Ascending aorta (tissue), 2 donors: ENCODE results near the gene PIR. TPM values are rescaled to one million over a fixed set of nuclear protein-coding genes. Genes with fewer than 3 reads are reported as not detected.

ENCODE experiments used
- DNase-seq, 2 donors: peaks; one replicate each; pipeline ENCODE4 v3.0.0-alpha.2; 2019; ENCODE audit warnings: low spot score in 2 of 2
- H3K27ac ChIP-seq, 2 donors: fragments of 200-600 bp; sonication (generic); one replicate each; pipeline ENCODE4 v1.5.1; 2016 to 2017; ENCODE audit warnings: mild to moderate bottlenecking in 1 of 2
- H3K27me3 ChIP-seq: fragments of 200-600 bp; sonication (generic); one replicate; pipeline ENCODE4 v1.5.1; 2017
- H3K36me3 ChIP-seq, 2 donors: fragments of 200-600 bp; sonication (generic); one replicate each; pipeline ENCODE4 v1.5.1; 2016
- H3K4me1 ChIP-seq, 2 donors: fragments of 200-600 bp; sonication (generic); one replicate each; pipeline ENCODE4 v1.5.1; 2016 to 2017; ENCODE audit warnings: mild to moderate bottlenecking in 1 of 2
- H3K4me3 ChIP-seq, 2 donors: fragments of 200-600 bp; sonication (generic); one replicate each; pipeline ENCODE4 v1.5.1; 2016 to 2017; ENCODE audit warnings: mild to moderate bottlenecking in 1 of 2
- H3K9me3 ChIP-seq, 2 donors: fragments of 200-600 bp; sonication (generic); one replicate each; pipeline ENCODE4 v1.5.1; 2016
- CTCF ChIP-seq, 3 experiments: fragments of 200-600 bp in 2 of 3; fragments of 450-650 bp in 1 of 3; sonication (generic) in 2 of 3; IDR thresholded peaks; one replicate each; pipeline ENCODE4 v1.5.1; 2016 to 2019; ENCODE audit warnings: antibody characterized with exemption in 3 of 3, mild to moderate bottlenecking in 1 of 3, moderate library complexity in 1 of 3
- intact Hi-C: fragments of 100-400 bp; cut with DNase I; formaldehyde crosslinking; loops from one replicate; pipeline ENCODE4 v1.15.1; 2023
- total RNA-seq: library from RNA; depleted of rRNA; stranded (reverse); fragments of >200 nt; gene quantifications from one replicate; pipeline ENCODE4 v1.1.0, GENCODE V29; 2016

PIR gene
- total RNA-seq, 1 donor from 2014 or later = 14.6 TPM

GRCh38 chrX:15435836-15436619 is 57.1 kb downstream of the PIR start:
- no peak for DNase-seq
- H3K27me3 ChIP-seq = no peaks in the 10 kb centered on the region
- H3K4me1 ChIP-seq = no peaks in the 10 kb centered on the region
- no peaks in the 10 kb centered on the region for H3K9me3 ChIP-seq
- no peak overlapping the region for H3K4me3 ChIP-seq
- no peak for TF ChIP-seq CTCF (IDR thresholded peaks at IDR 0.05)
- H3K27ac ChIP-seq = no peak overlapping the region
- intact Hi-C loops = no loop called here
- H3K36me3 ChIP-seq = no peaks in the 10 kb centered on the region

GRCh38 chrX:15434205-15434604 is 58.9 kb downstream of the PIR start:
- H3K27me3 ChIP-seq = no peaks in the 10 kb centered on the region
- H3K36me3 ChIP-seq = no peaks in the 10 kb centered on the region
- no peak overlapping the region for H3K27ac ChIP-seq
- intact Hi-C loops = no loop called here
- no peak for DNase-seq
- no peak for TF ChIP-seq CTCF (IDR thresholded peaks at IDR 0.05)
- H3K4me3 ChIP-seq = no peak overlapping the region
- no peaks in the 10 kb centered on the region for H3K4me1 ChIP-seq
- H3K9me3 ChIP-seq = no peaks in the 10 kb centered on the region

GRCh38 chrX:15430584-15430983 is 62.5 kb downstream of the PIR start:
- intact Hi-C loops = no loop called here
- no peak for TF ChIP-seq CTCF (IDR thresholded peaks at IDR 0.05)

GRCh38 chrX:15430076-15430475 is 63.1 kb downstream of the PIR start:
- intact Hi-C loops = no loop called here
- Histone ChIP-seq H3K27me3 (no peaks in the 10 kb centered on the region), H3K4me1 (no peaks in the 10 kb centered on the region), H3K4me3 (no peak overlapping the region), H3K27ac (no peak overlapping the region), H3K36me3 (no peaks in the 10 kb centered on the region), H3K9me3 (no peaks in the 10 kb centered on the region)
- TF ChIP-seq CTCF (IDR thresholded peaks at IDR 0.05) = no peak
- no peak for DNase-seq

More at GRCh38 chrX:15430584-15430983, 62.5 kb downstream of the PIR start:
- H3K27ac ChIP-seq = no peak overlapping the region
- H3K27me3 ChIP-seq = no peaks in the 10 kb centered on the region
- no peak for DNase-seq
- no peaks in the 10 kb centered on the region for H3K9me3 ChIP-seq
- no peak overlapping the region for H3K4me3 ChIP-seq
- no peaks in the 10 kb centered on the region for H3K4me1 ChIP-seq
- H3K36me3 ChIP-seq = no peaks in the 10 kb centered on the region

- Histone ChIP-seq H3K27ac (no peak overlapping the region), H3K4me3 (no peak overlapping the region), H3K27me3 (no peaks in the 10 kb centered on the region), H3K4me1 (no peaks in the 10 kb centered on the region), H3K9me3 (no peaks in the 10 kb centered on the region), H3K36me3 (no peaks in the 10 kb centered on the region)
- TF ChIP-seq CTCF (IDR thresholded peaks at IDR 0.05) = no peak
- no peak for DNase-seq
- intact Hi-C loops = no loop called here
Observed at GRCh38 chrX:15425024-15425423, 68.1 kb downstream of the PIR start.
